ENCODE measurements around the gene ZNF77.
"Not testable (repeated sequence)": the region's sequence is repeated elsewhere in the genome, so short reads cannot be mapped to it uniquely, and the experiment has no call there.

Gene ZNF77

GRCh38 chr19:2923510-2923909 is 21.3 kb downstream of the ZNF77 start:
- Mint-ChIP-seq H3K9me3 (peaks cover 25% of the 10 kb centered on the region), H3K27me3 (no peaks in the 10 kb centered on the region), H3K4me1 (ENCODE audit: low read depth) (no peaks in the 10 kb centered on the region), H3K27ac (no peak overlapping the region), H3K4me3 (no peak overlapping the region), H3K36me3 (ENCODE audit: low read depth) (peaks cover 22% of the 10 kb centered on the region)
- intact Hi-C loops (cut with micrococcal nuclease), result no loop called here

GRCh38 chr19:2922987-2923386 is 21.8 kb downstream of the ZNF77 start:
- H3K27me3 Mint-ChIP-seq, result no peaks in the 10 kb centered on the region
- H3K36me3 Mint-ChIP-seq (ENCODE audit: low read depth), result peaks cover 27% of the 10 kb centered on the region
- intact Hi-C loops (cut with micrococcal nuclease), result no loop called here
- peaks cover 30% of the 10 kb centered on the region for H3K9me3 Mint-ChIP-seq
- no peak overlapping the region for H3K4me3 Mint-ChIP-seq
- no peaks in the 10 kb centered on the region for H3K4me1 Mint-ChIP-seq (ENCODE audit: low read depth)
- H3K27ac Mint-ChIP-seq, result no peak overlapping the region

DNA sequence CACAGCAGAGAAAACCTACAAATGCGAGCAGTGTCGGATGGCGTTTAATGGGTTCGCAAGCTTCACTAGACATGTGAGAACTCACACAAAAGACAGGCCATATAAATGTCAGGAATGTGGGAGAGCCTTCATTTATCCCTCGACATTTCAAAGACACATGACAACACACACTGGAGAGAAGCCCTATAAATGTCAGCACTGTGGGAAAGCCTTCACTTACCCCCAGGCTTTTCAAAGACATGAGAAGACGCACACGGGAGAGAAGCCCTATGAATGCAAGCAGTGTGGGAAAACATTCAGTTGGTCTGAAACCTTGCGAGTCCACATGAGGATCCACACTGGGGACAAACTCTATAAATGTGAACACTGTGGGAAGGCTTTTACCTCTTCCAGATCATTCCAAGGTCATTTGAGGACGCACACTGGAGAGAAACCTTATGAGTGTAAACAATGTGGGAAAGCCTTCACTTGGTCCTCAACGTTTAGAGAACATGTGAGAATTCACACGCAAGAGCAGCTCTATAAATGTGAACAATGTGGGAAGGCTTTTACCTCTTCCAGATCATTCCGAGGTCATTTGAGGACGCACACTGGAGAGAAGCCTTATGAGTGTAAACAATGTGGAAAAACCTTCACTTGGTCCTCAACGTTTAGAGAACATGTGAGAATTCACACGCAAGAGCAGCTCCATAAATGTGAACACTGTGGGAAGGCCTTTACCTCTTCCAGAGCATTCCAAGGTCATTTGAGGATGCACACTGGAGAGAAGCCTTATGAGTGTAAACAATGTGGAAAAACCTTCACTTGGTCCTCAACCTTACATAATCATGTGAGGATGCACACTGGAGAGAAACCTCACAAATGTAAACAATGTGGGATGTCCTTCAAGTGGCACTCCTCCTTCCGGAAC is 27.2 kb downstream of the ZNF77 start:
- no peak overlapping the region for H3K27ac Mint-ChIP-seq
- H3K4me1 Mint-ChIP-seq (ENCODE audit: low read depth), result no peaks in the 10 kb centered on the region
- peaks cover 64% of the 10 kb centered on the region for H3K36me3 Mint-ChIP-seq (ENCODE audit: low read depth)
- intact Hi-C loops (cut with micrococcal nuclease), result no loop called here
- H3K4me3 Mint-ChIP-seq, result no peak overlapping the region
- no peaks in the 10 kb centered on the region for H3K27me3 Mint-ChIP-seq
- peaks cover 61% of the 10 kb centered on the region for H3K9me3 Mint-ChIP-seq

- Mint-ChIP-seq H3K4me3 (no peak overlapping the region), H3K27ac (no peak overlapping the region), H3K36me3 (ENCODE audit: low read depth) (peaks cover 71% of the 10 kb centered on the region), H3K27me3 (no peaks in the 10 kb centered on the region), H3K9me3 (peaks cover 70% of the 10 kb centered on the region), H3K4me1 (ENCODE audit: low read depth) (no peaks in the 10 kb centered on the region)
- intact Hi-C loops (cut with micrococcal nuclease), result no loop called here
Observed at GRCh38 chr19:2912306-2912705, 32.5 kb downstream of the ZNF77 start.

DNA sequence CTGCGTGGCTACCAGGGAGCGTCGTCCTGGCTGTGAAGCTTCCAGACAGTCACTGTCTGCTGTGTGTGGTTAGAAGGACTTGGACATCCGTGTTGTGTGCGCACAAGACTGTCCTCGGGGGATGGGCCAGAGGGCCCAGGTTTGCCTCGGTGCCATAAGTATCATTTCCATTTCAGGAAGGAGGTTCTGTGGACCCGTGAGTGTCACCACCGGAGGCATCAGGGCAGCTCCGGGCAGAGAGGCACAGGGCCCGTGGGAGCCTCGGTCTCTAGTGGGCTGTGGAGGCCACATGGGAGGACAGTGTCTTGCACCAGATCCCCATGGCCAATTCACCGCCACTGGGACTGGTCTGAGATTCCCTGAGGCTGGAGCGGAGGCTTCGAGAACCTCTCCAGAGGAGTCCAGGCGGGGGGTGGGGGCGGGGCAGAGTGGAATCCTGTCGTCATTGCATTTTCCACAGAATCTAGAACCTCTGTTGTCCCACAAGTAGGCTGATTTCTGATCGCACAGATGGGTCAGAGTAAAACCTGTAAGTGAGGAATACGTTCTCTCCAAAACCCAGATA is 38.1 kb downstream of the ZNF77 start:
- Mint-ChIP-seq H3K9me3 (peaks cover 22% of the 10 kb centered on the region), H3K4me3 (no peak overlapping the region), H3K27ac (no peak overlapping the region), H3K27me3 (no peaks in the 10 kb centered on the region), H3K36me3 (ENCODE audit: low read depth) (peaks cover 31% of the 10 kb centered on the region), H3K4me1 (ENCODE audit: low read depth) (peaks cover 7% of the 10 kb centered on the region)
- intact Hi-C loops (cut with micrococcal nuclease), result no loop called here

DNA sequence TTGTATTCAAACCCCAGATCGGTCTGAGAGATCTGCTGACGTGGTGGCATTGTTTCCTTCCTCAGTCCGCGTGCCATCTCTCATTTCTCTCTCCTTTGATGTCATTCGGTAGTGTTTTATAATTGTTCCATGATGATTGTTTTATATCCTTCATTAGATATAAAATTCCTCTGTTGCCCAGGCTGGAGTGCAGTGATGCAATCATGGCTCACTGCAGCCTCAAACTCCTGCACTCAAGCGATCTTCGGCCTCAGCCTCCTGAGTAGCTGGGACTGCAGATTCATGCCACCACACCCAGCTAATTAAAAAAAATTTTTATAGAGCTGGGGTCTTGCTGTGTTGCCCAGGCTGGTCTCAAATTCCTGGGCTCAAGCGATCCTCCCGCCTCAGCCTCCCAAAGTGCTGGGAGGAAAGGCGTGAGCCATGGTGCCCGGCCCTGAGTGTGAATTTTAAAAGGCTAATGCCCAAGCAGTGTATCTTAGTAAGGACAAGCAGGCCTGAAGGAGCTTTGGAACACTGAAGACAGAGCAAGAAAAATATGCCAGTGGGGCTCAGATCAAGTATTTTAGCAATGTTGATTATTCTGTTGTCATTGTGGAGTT is 38.8 kb downstream of the ZNF77 start:
- peaks cover 32% of the 10 kb centered on the region for H3K36me3 Mint-ChIP-seq (ENCODE audit: low read depth)
- H3K27me3 Mint-ChIP-seq, result no peaks in the 10 kb centered on the region
- H3K4me3 Mint-ChIP-seq, result no peak overlapping the region
- no peak overlapping the region for H3K27ac Mint-ChIP-seq
- intact Hi-C loops (cut with micrococcal nuclease), result no loop called here
- peaks cover 16% of the 10 kb centered on the region for H3K9me3 Mint-ChIP-seq
- H3K4me1 Mint-ChIP-seq (ENCODE audit: low read depth), result peaks cover 11% of the 10 kb centered on the region

GRCh38 chr19:2903326-2903725 is 41.4 kb downstream of the ZNF77 start:
- H3K27ac Mint-ChIP-seq; intact Hi-C loops (cut with micrococcal nuclease); H3K27me3 Mint-ChIP-seq; H3K4me3 Mint-ChIP-seq; H3K9me3 Mint-ChIP-seq: not testable (repeated sequence)
- Mint-ChIP-seq H3K36me3 (ENCODE audit: low read depth) (peaks cover 26% of the 10 kb centered on the region), H3K4me1 (ENCODE audit: low read depth) (peaks cover 11% of the 10 kb centered on the region)

DNA sequence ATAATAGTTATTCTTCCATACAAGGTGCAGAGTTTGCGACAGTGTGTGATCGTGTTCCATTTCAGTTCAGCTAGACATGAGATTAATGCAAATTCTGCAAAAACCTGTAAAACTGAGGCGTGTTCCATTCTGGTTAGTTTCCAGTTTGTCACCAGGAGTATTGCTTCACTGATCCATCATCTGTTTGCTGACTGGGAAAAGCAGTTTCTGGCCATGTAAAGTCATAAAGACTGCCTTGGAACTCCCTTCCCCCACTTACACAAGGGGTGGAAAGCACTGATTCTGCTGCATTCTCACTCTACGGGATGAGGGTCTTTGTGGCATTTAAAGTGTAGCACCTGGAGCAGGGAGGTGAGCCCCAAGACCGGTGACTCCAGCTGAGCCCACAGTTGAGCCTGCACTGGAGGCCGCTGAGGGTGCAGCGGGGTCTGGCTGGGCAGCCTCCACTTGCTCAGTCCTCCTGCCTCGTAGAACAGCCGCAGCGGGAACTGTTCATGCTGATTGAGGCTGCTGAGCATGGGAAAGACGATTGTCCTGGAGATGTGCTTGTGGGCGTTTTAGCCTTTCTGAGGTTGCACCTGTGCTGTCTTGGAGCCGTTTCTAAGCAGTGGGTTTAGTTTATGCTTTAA is 42.1 kb downstream of the ZNF77 start:
- Mint-ChIP-seq H3K4me1 (ENCODE audit: low read depth) (peaks cover 11% of the 10 kb centered on the region), H3K27me3 (no peaks in the 10 kb centered on the region), H3K36me3 (ENCODE audit: low read depth) (peaks cover 26% of the 10 kb centered on the region), H3K4me3 (no peak overlapping the region), H3K27ac (no peak overlapping the region), H3K9me3 (no peaks in the 10 kb centered on the region)
- intact Hi-C loops (cut with micrococcal nuclease), result no loop called here

DNA sequence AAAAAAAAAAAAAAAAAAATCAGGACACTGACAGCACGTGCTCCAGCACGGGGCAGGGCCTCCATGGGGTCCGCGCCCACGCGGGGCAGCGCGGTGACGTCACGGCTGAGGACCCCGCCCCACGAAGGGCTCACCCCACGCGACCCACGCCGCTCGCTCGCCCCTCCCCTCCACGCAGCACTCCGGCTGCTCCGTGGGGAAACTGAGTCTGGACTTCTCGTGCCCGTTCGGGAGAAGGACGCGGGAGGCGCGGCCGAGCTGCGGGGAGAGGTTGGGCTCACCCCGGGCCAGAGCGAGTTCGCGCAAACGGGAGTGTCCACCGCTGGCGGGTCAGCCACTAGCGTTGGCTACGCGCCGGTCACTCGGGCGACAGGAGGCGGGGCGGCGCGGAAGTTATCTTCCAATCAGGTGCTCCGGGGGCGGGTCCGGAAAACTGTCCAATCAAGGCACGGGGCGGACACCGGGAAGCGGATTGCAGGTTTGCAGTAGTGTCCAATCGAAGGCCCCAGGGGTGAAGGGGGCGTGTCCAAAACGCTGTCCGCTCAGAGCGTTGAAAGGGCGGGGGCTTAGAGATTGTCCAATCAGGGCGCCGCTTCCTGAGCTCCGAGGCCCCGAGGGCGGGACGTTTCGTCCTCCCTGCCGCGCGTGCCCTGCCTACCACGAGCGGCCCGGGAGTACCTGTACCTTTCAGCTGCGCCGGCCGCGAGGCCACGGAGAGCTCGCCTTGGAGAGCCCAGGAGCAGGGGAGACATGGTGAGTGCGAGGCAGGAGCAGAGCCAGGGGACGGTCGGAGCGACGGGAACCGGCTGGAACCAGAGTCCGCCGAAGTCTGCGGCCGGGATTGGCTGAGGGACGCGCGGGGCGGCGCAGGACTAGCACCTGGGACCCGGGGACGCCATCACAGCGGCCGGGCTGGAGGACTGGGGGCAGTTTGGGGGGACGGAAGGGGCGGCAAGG is 44.2 kb downstream of the ZNF77 start, which contains the start of gene ZNF57:
ZNF57 (plus strand) TSS at position 633 of the 957 bp plus-strand sequence; CDS start at position 751, 118 bp downstream.
- no peaks in the 10 kb centered on the region for H3K27me3 Mint-ChIP-seq
- H3K36me3 Mint-ChIP-seq (ENCODE audit: low read depth), result peaks cover 11% of the 10 kb centered on the region
- peaks cover 11% of the 10 kb centered on the region for H3K4me1 Mint-ChIP-seq (ENCODE audit: low read depth)
- H3K9me3 Mint-ChIP-seq, result peaks cover 13% of the 10 kb centered on the region
- H3K4me3 Mint-ChIP-seq, result peak within 1 kb of the TSS; percentile 98
- intact Hi-C loops (cut with micrococcal nuclease), result no loop called here
- H3K27ac Mint-ChIP-seq, result peak within 1 kb of the TSS; percentile 92

- Mint-ChIP-seq H3K4me1 (ENCODE audit: low read depth) (peaks cover 4% of the 10 kb centered on the region), H3K9me3 (peaks cover 13% of the 10 kb centered on the region), H3K4me3 (no peak overlapping the region), H3K27me3 (no peaks in the 10 kb centered on the region), H3K36me3 (ENCODE audit: low read depth) (peaks cover 11% of the 10 kb centered on the region), H3K27ac (no peak overlapping the region)
- intact Hi-C loops (cut with micrococcal nuclease), result no loop called here
Observed at GRCh38 chr19:2896694-2897093, 48.1 kb downstream of the ZNF77 start.

GRCh38 chr19:2890531-2890930 is 54.2 kb downstream of the ZNF77 start:
- not testable (repeated sequence) for H3K36me3 Mint-ChIP-seq (ENCODE audit: low read depth); H3K9me3 Mint-ChIP-seq; H3K27me3 Mint-ChIP-seq; H3K4me3 Mint-ChIP-seq; H3K4me1 Mint-ChIP-seq (ENCODE audit: low read depth); H3K27ac Mint-ChIP-seq
- intact Hi-C loops (cut with micrococcal nuclease), result loop anchor here (2.0 kb wide), 1 partner anchor 34 kb away; no protein-coding TSS in a partner anchor

- intact Hi-C loops (cut with micrococcal nuclease), result no loop called here
- peaks cover 6% of the 10 kb centered on the region for H3K4me1 Mint-ChIP-seq (ENCODE audit: low read depth)
- H3K36me3 Mint-ChIP-seq (ENCODE audit: low read depth), result no peaks in the 10 kb centered on the region
- H3K27me3 Mint-ChIP-seq, result no peaks in the 10 kb centered on the region
- no peaks in the 10 kb centered on the region for H3K9me3 Mint-ChIP-seq
- peak overlapping the region; percentile 49 for H3K27ac Mint-ChIP-seq
- H3K4me3 Mint-ChIP-seq, result peak overlapping the region; percentile 58
Observed at GRCh38 chr19:2888731-2889224, 56.0 kb downstream of the ZNF77 start.

GRCh38 chr19:2887391-2887914 is 57.3 kb downstream of the ZNF77 start:
- H3K4me3 Mint-ChIP-seq, result no peak overlapping the region
- intact Hi-C loops (cut with micrococcal nuclease), result no loop called here
- H3K27ac Mint-ChIP-seq, result no peak overlapping the region
- no peaks in the 10 kb centered on the region for H3K9me3 Mint-ChIP-seq
- H3K36me3 Mint-ChIP-seq (ENCODE audit: low read depth), result no peaks in the 10 kb centered on the region
- H3K27me3 Mint-ChIP-seq, result no peaks in the 10 kb centered on the region
- H3K4me1 Mint-ChIP-seq (ENCODE audit: low read depth), result peaks cover 6% of the 10 kb centered on the region

Data from dendritic cell treated with granulocyte-macrophage colony-stimulating factor and Interleukin-4, amounts not matched to agents 40 ng/mL and 50 ng/mL, for 4 days (primary cell).